HEK293T (cell line): Measurements from ENCODE around the gene TRIM10.

Experiments
- CTCF ChIA-PET: fragments of 350-600 bp; formaldehyde crosslinking; extraction: SDS; loops from one replicate; lab custom pipeline; 2021; ENCODE audit warnings: antibody characterized with exemption, inconsistent platforms; lab: Yijun Ruan, JAX
- POLR2A ChIA-PET: fragments of 350-600 bp; formaldehyde crosslinking; extraction: SDS; loops from one replicate; lab custom pipeline; 2020; ENCODE audit warnings: antibody characterized with exemption, inconsistent platforms; lab: Yijun Ruan, JAX
- DNase-seq: peaks from one replicate; pipeline ENCODE4 v3.0.0; 2012; ENCODE audit warnings: mixed read lengths; ENCODE audit errors: extremely low spot score
- ARNT ChIP-seq: fragments of 450-650 bp; IDR thresholded peaks from 2 replicates; pipeline ENCODE4 v1.6.1; 2017; ENCODE audit warnings: mild to moderate bottlenecking
- BHLHE40 ChIP-seq: fragments of 450-650 bp; IDR thresholded peaks from 2 replicates; pipeline ENCODE4 v1.6.1; 2016; ENCODE audit warnings: mild to moderate bottlenecking, moderate library complexity, borderline replicate concordance
- CTBP1 ChIP-seq: fragments of 450-650 bp; IDR thresholded peaks from 2 replicates; pipeline ENCODE4 v1.6.1; 2016; ENCODE audit warnings: borderline replicate concordance
- ELF4 ChIP-seq: fragments of 450-650 bp; IDR thresholded peaks from 2 replicates; pipeline ENCODE4 v1.6.1; 2017; ENCODE audit warnings: antibody characterized with exemption
- FOXA1 ChIP-seq: fragments of 450-650 bp; IDR thresholded peaks from 2 replicates; pipeline ENCODE4 v1.6.1; 2016; ENCODE audit warnings: mild to moderate bottlenecking
- FOXK2 ChIP-seq: fragments of 450-650 bp; IDR thresholded peaks from 2 replicates; pipeline ENCODE4 v1.6.1; 2016; ENCODE audit warnings: mild to moderate bottlenecking
- FOXM1 ChIP-seq: fragments of 450-650 bp; IDR thresholded peaks from 2 replicates; pipeline ENCODE4 v1.6.1; 2017; ENCODE audit warnings: mild to moderate bottlenecking, borderline replicate concordance
- HDGF ChIP-seq: fragments of 450-650 bp; IDR thresholded peaks from 2 replicates; pipeline ENCODE4 v1.6.1; 2017; ENCODE audit warnings: antibody characterized with exemption, borderline replicate concordance
- L3MBTL2 ChIP-seq: fragments of 450-650 bp; conservative IDR thresholded peaks from 2 replicates; pipeline ENCODE4 v1.6.1; 2016; ENCODE audit warnings: mild to moderate bottlenecking
- LEF1 ChIP-seq: fragments of 450-650 bp; IDR thresholded peaks from 2 replicates; pipeline ENCODE4 v1.6.1; 2017; ENCODE audit warnings: mild to moderate bottlenecking, borderline replicate concordance
- NFRKB ChIP-seq: fragments of 450-650 bp; IDR thresholded peaks from 2 replicates; pipeline ENCODE4 v1.6.1; 2016; ENCODE audit warnings: mild to moderate bottlenecking, moderate library complexity
- SP1 ChIP-seq: fragments of 450-650 bp; IDR thresholded peaks from 2 replicates; pipeline ENCODE4 v1.6.1; 2017
- SUZ12 ChIP-seq: fragments of 450-650 bp; IDR thresholded peaks from 2 replicates; pipeline ENCODE4 v1.6.1; 2016; ENCODE audit warnings: mild to moderate bottlenecking
- TARDBP ChIP-seq: fragments of 450-650 bp; IDR thresholded peaks from 2 replicates; pipeline ENCODE4 v1.6.1; 2016
- ZNF384 ChIP-seq: fragments of 450-650 bp; IDR thresholded peaks from 2 replicates; pipeline ENCODE4 v1.6.1; 2016
- TF ChIP-seq, protein P1 (sequence below): fragments of 450-650 bp; IDR thresholded peaks from 2 replicates; pipeline ENCODE4 v1.6.1; 2016

Gene TRIM10

DNA sequence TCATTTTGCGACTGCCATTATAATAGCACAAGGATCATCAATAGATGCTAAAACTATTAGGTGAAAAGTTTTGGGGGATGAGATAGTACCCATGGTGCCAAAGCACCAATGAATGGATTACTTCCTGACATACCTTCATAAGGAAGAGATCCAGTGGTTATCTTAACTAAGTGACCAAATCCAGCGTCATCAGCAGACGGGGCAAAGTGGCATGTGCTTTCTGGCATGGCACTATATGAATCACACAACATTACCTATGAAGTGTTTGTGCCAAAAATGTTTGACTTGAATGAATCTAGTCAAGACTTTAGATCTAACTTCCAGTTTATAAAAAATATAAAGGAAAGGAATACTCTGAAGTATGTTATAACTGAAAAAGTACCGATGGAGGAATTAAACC lies 41.4 kb upstream of the TRIM10 start:
- ChIA-PET POLR2A (no interaction called here), CTCF (no interaction called here)
- TF ChIP-seq LEF1 (no peak), ZNF384 (no peak), ELF4 (no peak), BHLHE40 (no peak), NFRKB (no peak), SUZ12 (no peak)
- no peak for DNase-seq

DNA sequence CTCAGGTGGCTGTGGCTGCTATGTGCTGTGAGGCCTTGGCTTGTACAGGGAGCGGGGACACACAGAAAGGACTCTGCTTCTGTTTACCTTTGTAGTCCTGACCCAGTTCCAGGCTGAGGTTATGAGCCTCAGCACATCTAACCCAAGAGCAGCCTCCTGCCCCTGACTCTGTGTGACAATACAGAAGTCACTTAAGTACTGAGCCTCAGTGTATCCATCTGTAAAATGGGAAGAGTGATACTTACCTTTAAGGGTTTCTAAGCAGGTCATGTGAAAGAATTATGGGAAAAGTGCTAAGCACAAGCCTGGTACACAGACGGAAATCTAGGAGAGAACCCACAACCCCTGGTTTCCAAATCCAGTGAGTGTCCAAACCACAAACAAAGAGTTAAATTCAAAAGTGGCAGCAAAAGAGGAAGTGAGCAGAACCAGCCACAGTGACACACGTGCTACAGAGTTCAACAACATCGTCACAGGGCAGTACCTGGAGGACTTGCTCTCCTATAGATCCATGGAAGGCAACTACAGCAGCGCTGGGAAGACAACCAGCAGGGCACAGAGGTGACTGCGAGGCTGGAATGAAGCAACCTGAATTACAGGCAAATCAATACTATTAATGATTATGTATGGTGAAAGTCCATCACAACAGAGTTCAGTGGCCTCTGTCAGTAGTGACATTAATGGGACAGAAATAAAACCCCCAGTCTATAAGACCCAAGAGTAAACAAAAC lies 39.7 kb upstream of the TRIM10 start:
- DNase-seq: no peak
- ChIA-PET POLR2A (no interaction called here), CTCF (no interaction called here)
- TF ChIP-seq FOXM1 (no peak), ARNT (no peak)

GRCh38 chr6:30198166-30199084 lies 37.4 kb upstream of the TRIM10 start:
- ChIA-PET CTCF (no interaction called here), POLR2A (no interaction called here)
- TF ChIP-seq TARDBP (no peak), FOXK2 (no peak), ELF4 (no peak), BHLHE40 (no peak), CTBP1 (no peak), FOXM1 (no peak), SUZ12 (no peak), HDGF (no peak), NFRKB (no peak), L3MBTL2 (no peak), FOXA1 (no peak), ZNF384 (no peak), ARNT (no peak), SP1 (no peak), LEF1 (no peak)
- TF ChIP-seq, protein P1, sequence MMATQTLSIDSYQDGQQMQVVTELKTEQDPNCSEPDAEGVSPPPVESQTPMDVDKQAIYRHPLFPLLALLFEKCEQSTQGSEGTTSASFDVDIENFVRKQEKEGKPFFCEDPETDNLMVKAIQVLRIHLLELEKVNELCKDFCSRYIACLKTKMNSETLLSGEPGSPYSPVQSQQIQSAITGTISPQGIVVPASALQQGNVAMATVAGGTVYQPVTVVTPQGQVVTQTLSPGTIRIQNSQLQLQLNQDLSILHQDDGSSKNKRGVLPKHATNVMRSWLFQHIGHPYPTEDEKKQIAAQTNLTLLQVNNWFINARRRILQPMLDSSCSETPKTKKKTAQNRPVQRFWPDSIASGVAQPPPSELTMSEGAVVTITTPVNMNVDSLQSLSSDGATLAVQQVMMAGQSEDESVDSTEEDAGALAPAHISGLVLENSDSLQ: no peak
- DNase-seq: no peak

DNA sequence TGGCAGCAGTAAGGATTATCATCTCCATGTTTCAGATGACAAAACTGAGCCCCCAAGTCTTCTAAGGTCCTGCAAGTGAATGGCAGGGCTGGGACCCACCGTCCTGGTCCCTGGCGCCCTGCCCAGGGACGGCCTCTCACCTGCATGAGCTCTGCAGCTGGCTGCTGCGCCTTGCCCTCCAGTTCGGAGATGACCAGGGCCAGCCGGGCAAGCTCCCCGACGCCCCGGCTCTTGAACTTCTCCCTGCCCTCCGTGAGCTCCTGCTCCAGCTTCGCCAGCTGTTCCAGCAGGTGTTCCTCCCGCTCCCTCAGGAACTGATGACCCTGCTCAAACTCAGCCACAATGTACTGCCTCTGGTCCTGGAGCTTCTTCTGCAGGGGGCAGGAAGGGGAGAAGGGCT lies 35.4 kb upstream of the TRIM10 start:
- POLR2A ChIA-PET: no interaction called here
- TF ChIP-seq ARNT (no peak), FOXM1 (no peak), ZNF384 (no peak), TARDBP (no peak), CTBP1 (no peak), HDGF (no peak), BHLHE40 (no peak), SUZ12 (no peak), SP1 (no peak), FOXA1 (no peak), ELF4 (no peak), FOXK2 (no peak), LEF1 (no peak), L3MBTL2 (no peak), NFRKB (no peak)
- TF ChIP-seq, protein P1: no peak
- CTCF ChIA-PET: no interaction called here

GRCh38 chr6:30195951-30196350 lies 34.9 kb upstream of the TRIM10 start:
- ChIA-PET CTCF (no interaction called here), POLR2A (interaction anchor here (1.3 kb wide), 1 partner anchor 10 kb away, joined by 4 read pairs; no protein-coding TSS in a partner anchor)
- TF ChIP-seq NFRKB: no peak
- no peak for TF ChIP-seq BHLHE40
- TF ChIP-seq CTBP1: no peak
- TF ChIP-seq, protein P1: no peak
- TF ChIP-seq LEF1: no peak
- TF ChIP-seq SP1: no peak
- no peak for TF ChIP-seq TARDBP
- no peak for TF ChIP-seq ARNT
- TF ChIP-seq HDGF: no peak
- TF ChIP-seq SUZ12: no peak
- DNase-seq: no peak

More for the DNA sequence above, 35.4 kb upstream of the TRIM10 start:
- DNase-seq: no peak
